ENCODE results near the gene GOLGA5. TPM values are rescaled to one million over a fixed set of nuclear protein-coding genes. Genes with fewer than 3 reads are reported as not detected.

GOLGA5 gene
- total and polyA plus RNA-seq, 2 of the 13 experiments (the other 11 are each of a cell fraction or from before 2014, with no cell fraction given), result 31.0 to 40.0 TPM

- TF ChIP-seq MTERF4 (CRISPR knock-in tag; IDR thresholded peaks at IDR 0.05) (no peak), KLF16 (CRISPR knock-in tag; IDR thresholded peaks at IDR 0.05) (peak in 1 of 2 experiments; percentile 89; a peak in 2 of 4 replicates), ZNF792 (CRISPR knock-in tag; IDR thresholded peaks at IDR 0.05) (peak; percentile 84), GZF1 (CRISPR knock-in tag; IDR thresholded peaks at IDR 0.05) (no peak; the same call in 1 of the 2 replicates), MED13 (CRISPR knock-in tag; IDR thresholded peaks at IDR 0.05) (no peak), ATF7 (IDR thresholded peaks at IDR 0.05) (no peak), ATF7 (CRISPR knock-in tag; IDR thresholded peaks at IDR 0.05) (no peak), GPBP1L1 (CRISPR knock-in tag; IDR thresholded peaks at IDR 0.05) (no peak), YEATS2 (CRISPR knock-in tag; IDR thresholded peaks at IDR 0.05; ENCODE audit: borderline replicate concordance) (peak; percentile 96), SNAPC4 (CRISPR knock-in tag; IDR thresholded peaks at IDR 0.05) (no peak), ARHGAP35 (CRISPR knock-in tag; IDR thresholded peaks at IDR 0.05; ENCODE audit: borderline replicate concordance) (no peak), ZBTB25 (CRISPR knock-in tag; IDR thresholded peaks at IDR 0.05) (peak; percentile 94), ZBTB3 (CRISPR knock-in tag; IDR thresholded peaks at IDR 0.05; ENCODE audit: borderline replicate concordance, low read depth) (0 out of 2 replicates have a peak, but pooled peaks have one; percentile 34), NCOA5 (CRISPR knock-in tag; IDR thresholded peaks at IDR 0.05) (no peak), TIGD3 (CRISPR knock-in tag; IDR thresholded peaks at IDR 0.05; ENCODE audit: borderline replicate concordance) (no peak)
Measured at GRCh38 chr14:92793709-92794546, at the start of gene GOLGA5 (continued).

Data from HepG2 (cell line).